Activated T-helper 17 cell treated with anti-CD3 and anti-CD28 coated beads, Interleukin-2, amount 50 U/mL, for 72 hours (primary cell): Measurements from ENCODE around the gene CX3CL1. TPM values are rescaled to one million over a fixed set of nuclear protein-coding genes. Genes with fewer than 3 reads are reported as not detected.
"Not testable (repeated sequence)": the region's sequence is repeated elsewhere in the genome, so short reads cannot be mapped to it uniquely, and the experiment has no call there.

ENCODE experiments used
- ATAC-seq: fragments of 150-1000 bp; cut with Tn5 transposase; replicated peaks from 2 replicates; pipeline ENCODE4 v1.10.0; 2021; ENCODE audit warnings: mild to moderate bottlenecking, moderate library complexity
- H3K27ac Mint-ChIP-seq: one replicate; pipeline ENCODE4 v1.8.0; 2022; ENCODE audit warnings: mixed read lengths
- H3K27me3 Mint-ChIP-seq: one replicate; pipeline ENCODE4 v1.8.0; 2022; ENCODE audit warnings: mixed read lengths
- H3K36me3 Mint-ChIP-seq: one replicate; pipeline ENCODE4 v1.8.0; 2022; ENCODE audit warnings: low read depth, mild to moderate bottlenecking, mixed read lengths
- H3K4me1 Mint-ChIP-seq: one replicate; pipeline ENCODE4 v1.8.0; 2022; ENCODE audit warnings: mixed read lengths
- H3K4me3 Mint-ChIP-seq: one replicate; pipeline ENCODE4 v1.8.0; 2022; ENCODE audit warnings: mild to moderate bottlenecking, mixed read lengths
- H3K9me3 Mint-ChIP-seq: one replicate; pipeline ENCODE4 v1.8.0; 2022; ENCODE audit warnings: mixed read lengths
- total RNA-seq, 2 donors: library from RNA; stranded (reverse); gene quantifications; one replicate each; pipeline ENCODE4 v1.2.3, GENCODE V29; 2022

The CX3CL1 gene
- total RNA-seq, 2 donors from 2014 or later: not detected

DNA sequence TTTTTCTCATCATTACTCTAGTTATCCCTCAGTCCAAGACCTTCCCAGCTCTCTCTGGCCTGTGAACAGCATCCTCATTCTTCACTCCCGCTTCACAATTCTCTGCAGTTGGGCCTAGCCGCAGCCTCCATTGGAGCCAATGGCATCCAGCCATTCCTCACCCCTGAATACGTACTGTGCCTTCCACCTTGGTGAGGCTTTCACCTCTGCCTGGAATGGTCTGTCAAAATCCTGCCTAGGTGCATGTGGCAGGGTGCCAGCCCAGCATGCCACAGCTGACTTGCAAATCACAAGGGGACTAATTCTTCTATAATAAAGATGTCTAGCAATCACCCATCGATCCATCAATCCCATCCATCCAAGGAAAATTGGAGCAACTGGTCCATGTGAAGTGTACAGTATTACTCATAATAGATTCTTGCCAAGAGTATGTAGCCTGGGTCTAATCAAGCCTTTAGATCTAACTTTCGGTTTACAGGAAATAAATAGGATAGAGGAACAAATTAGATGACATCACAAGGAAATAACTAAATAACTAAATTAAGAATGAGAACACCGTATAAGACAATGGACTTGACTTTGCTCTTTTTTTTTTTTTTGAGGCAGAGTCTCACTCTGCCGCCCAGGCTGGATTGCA is 5.1 kb upstream of the CX3CL1 start:
- peaks cover 25% of the 10 kb centered on the region for H3K27me3 Mint-ChIP-seq
- no peaks in the 10 kb centered on the region for H3K9me3 Mint-ChIP-seq
- H3K4me1 Mint-ChIP-seq: peaks cover 6% of the 10 kb centered on the region
- ATAC-seq: no peak
- H3K4me3 Mint-ChIP-seq: no peak overlapping the region
- peak overlapping the region; percentile 84 for H3K27ac Mint-ChIP-seq
- H3K36me3 Mint-ChIP-seq: no peaks in the 10 kb centered on the region

GRCh38 chr16:57371494-57372371 is 557 bp upstream of the CX3CL1 start:
- Mint-ChIP-seq H3K27ac (no peak overlapping the region), H3K4me3 (no peak overlapping the region), H3K36me3 (no peaks in the 10 kb centered on the region), H3K27me3 (peaks cover 13% of the 10 kb centered on the region), H3K9me3 (no peaks in the 10 kb centered on the region), H3K4me1 (peaks cover 6% of the 10 kb centered on the region)
- no peak for ATAC-seq

GRCh38 chr16:57373117-57373947 is 1.0 kb downstream of the CX3CL1 start:
- no peak overlapping the region for H3K4me3 Mint-ChIP-seq
- H3K9me3 Mint-ChIP-seq: no peaks in the 10 kb centered on the region
- H3K27me3 Mint-ChIP-seq: peaks cover 3% of the 10 kb centered on the region
- H3K27ac Mint-ChIP-seq: no peak overlapping the region
- peaks cover 10% of the 10 kb centered on the region for H3K4me1 Mint-ChIP-seq
- no peaks in the 10 kb centered on the region for H3K36me3 Mint-ChIP-seq
- no peak for ATAC-seq

DNA sequence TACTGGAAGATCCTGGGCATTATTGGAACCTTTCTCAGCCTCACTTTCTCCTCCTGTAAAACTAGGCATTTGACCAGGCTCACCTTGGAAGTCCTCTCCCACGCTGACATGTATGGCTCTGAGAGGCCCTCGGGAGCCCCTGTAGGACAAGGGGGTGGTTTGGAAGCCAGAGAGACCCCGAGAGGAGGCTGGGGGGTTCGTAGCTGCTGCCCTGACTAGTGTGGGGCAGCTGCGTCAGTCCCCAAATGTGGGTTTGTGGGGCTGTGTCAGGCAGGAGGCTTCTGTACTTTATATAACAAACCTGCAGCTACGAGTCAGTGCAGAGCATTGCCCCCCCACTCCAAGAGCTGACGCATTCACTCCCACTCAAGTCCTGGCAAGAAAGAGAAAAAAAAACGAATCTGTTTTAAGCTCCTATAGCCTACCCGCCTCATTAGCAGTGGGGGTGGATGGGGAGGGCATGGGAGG is 1.8 kb downstream of the CX3CL1 start:
- H3K9me3 Mint-ChIP-seq: no peaks in the 10 kb centered on the region
- no peak overlapping the region for H3K4me3 Mint-ChIP-seq
- no peaks in the 10 kb centered on the region for H3K36me3 Mint-ChIP-seq
- H3K27me3 Mint-ChIP-seq: peaks cover 3% of the 10 kb centered on the region
- H3K4me1 Mint-ChIP-seq: peaks cover 10% of the 10 kb centered on the region
- H3K27ac Mint-ChIP-seq: no peak overlapping the region
- no peak for ATAC-seq

DNA sequence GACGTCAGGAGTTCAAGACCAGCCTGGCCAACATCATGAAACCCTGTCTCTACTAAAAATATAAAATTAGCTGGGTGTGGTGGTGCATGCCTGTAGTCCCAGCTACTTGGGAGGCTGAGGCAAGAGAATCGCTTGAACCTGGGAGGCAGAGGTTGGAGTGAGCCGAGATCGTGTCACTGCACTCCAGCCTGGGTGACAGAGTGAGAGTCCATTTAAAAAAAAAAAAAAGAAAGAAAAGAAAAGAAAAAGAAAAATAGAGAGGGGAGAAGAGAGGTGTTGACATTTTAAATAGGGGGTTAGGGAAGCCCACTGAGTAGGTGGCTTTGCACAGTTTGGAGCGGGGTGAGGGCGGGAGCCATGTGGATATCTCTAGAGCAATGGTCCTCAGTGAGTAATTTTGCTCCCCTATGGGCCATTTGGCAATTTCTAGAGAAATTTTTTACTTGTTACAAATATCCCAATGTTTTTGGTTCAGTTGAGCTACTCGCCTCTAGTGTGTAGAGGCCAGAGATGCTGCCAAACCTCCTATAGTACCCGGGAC is 2.7 kb downstream of the CX3CL1 start:
- not testable (repeated sequence) for H3K27ac Mint-ChIP-seq, H3K36me3 Mint-ChIP-seq, H3K9me3 Mint-ChIP-seq, H3K4me3 Mint-ChIP-seq, H3K27me3 Mint-ChIP-seq, ATAC-seq
- H3K4me1 Mint-ChIP-seq: peaks cover 10% of the 10 kb centered on the region

DNA sequence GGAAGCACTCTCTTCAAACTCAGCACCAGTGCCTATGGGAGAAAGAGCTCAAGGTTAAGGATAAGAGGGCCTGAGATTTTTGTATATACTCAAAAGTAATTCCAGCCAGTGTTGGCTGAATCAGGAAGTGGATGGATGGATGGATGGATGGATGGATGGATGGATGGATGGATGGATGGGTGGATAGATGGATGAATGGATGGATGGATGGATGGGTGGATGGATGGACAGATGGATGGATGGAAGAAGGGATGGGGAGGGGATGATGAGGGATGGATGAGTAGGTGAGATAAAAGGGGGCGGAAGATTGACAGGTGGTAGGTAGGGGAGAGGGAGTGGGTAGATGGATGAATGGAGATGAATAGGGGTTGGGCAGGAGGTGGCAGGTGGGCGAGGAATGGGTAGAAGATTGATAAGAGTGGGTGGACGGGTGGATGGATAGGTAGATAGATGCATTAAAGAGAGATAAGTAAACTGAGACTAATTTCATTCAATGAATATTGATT is 4.1 kb downstream of the CX3CL1 start:
- no peak overlapping the region for H3K4me3 Mint-ChIP-seq
- no peak for ATAC-seq
- H3K4me1 Mint-ChIP-seq: peaks cover 10% of the 10 kb centered on the region
- H3K9me3 Mint-ChIP-seq: no peaks in the 10 kb centered on the region
- H3K27ac Mint-ChIP-seq: peak overlapping the region; percentile 0
- no peaks in the 10 kb centered on the region for H3K36me3 Mint-ChIP-seq
- H3K27me3 Mint-ChIP-seq: no peaks in the 10 kb centered on the region

- Mint-ChIP-seq H3K36me3 (no peaks in the 10 kb centered on the region), H3K4me3 (peak overlapping the region; percentile 25), H3K27me3 (no peaks in the 10 kb centered on the region), H3K4me1 (peaks cover 10% of the 10 kb centered on the region), H3K9me3 (no peaks in the 10 kb centered on the region), H3K27ac (peak overlapping the region; percentile 0)
- ATAC-seq: peak; percentile 94
Measured at GRCh38 chr16:57377080-57377841, 5.0 kb downstream of the CX3CL1 start.

DNA sequence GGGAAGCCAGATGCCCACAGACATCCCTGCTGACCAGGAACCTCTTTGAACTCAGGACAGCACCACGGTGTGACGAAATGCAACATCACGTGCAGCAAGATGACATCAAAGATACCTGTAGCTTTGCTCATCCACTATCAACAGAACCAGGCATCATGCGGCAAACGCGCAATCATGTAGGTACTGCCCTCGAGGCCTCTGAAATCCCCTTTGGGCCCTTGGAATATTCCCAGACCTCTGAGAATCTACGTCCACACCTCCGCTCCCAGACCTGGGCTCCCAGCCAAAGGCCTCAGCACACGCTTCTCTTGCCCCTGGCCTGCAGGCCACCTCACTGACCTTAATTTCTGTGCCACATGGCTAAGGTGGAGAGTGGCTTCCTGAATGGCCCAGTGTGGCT is 7.3 kb downstream of the CX3CL1 start:
- Mint-ChIP-seq H3K27me3 (no peaks in the 10 kb centered on the region), H3K4me3 (no peak overlapping the region), H3K36me3 (no peaks in the 10 kb centered on the region), H3K27ac (no peak overlapping the region), H3K4me1 (peaks cover 10% of the 10 kb centered on the region), H3K9me3 (no peaks in the 10 kb centered on the region)
- ATAC-seq: no peak

GRCh38 chr16:57380671-57381462 is 8.6 kb downstream of the CX3CL1 start:
- H3K9me3 Mint-ChIP-seq: no peaks in the 10 kb centered on the region
- H3K36me3 Mint-ChIP-seq: no peaks in the 10 kb centered on the region
- no peak for ATAC-seq
- no peak overlapping the region for H3K4me3 Mint-ChIP-seq
- H3K4me1 Mint-ChIP-seq: peaks cover 10% of the 10 kb centered on the region
- no peaks in the 10 kb centered on the region for H3K27me3 Mint-ChIP-seq
- H3K27ac Mint-ChIP-seq: no peak overlapping the region

- no peak overlapping the region for H3K27ac Mint-ChIP-seq
Measured at GRCh38 chr16:57381791-57382534, 9.7 kb downstream of the CX3CL1 start.

DNA sequence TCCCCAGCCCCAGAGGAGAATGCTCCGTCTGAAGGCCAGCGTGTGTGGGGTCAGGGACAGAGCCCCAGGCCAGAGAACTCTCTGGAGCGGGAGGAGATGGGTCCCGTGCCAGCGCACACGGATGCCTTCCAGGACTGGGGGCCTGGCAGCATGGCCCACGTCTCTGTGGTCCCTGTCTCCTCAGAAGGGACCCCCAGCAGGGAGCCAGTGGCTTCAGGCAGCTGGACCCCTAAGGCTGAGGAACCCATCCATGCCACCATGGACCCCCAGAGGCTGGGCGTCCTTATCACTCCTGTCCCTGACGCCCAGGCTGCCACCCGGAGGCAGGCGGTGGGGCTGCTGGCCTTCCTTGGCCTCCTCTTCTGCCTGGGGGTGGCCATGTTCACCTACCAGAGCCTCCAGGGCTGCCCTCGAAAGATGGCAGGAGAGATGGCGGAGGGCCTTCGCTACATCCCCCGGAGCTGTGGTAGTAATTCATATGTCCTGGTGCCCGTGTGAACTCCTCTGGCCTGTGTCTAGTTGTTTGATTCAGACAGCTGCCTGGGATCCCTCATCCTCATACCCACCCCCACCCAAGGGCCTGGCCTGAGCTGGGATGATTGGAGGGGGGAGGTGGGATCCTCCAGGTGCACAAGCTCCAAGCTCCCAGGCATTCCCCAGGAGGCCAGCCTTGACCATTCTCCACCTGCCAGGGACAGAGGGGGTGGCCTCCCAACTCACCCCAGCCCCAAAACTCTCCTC is 10.4 kb downstream of the CX3CL1 start:
- no peak for ATAC-seq
- Mint-ChIP-seq H3K9me3 (no peaks in the 10 kb centered on the region), H3K4me1 (peaks cover 5% of the 10 kb centered on the region), H3K4me3 (no peak overlapping the region), H3K27me3 (no peaks in the 10 kb centered on the region), H3K27ac (peak overlapping the region; percentile 70), H3K36me3 (no peaks in the 10 kb centered on the region)

More at GRCh38 chr16:57381791-57382534, 9.7 kb downstream of the CX3CL1 start:
- Mint-ChIP-seq H3K36me3 (no peaks in the 10 kb centered on the region), H3K9me3 (no peaks in the 10 kb centered on the region), H3K4me1 (peaks cover 10% of the 10 kb centered on the region), H3K27me3 (no peaks in the 10 kb centered on the region), H3K4me3 (no peak overlapping the region)
- ATAC-seq: no peak
